A549 (cell line): Measurements from ENCODE around the gene RGS4. TPM values are rescaled to one million over a fixed set of nuclear protein-coding genes. Genes with fewer than 3 reads are reported as not detected.

Source experiments
- ATAC-seq, 2 experiments: fragments of 200-7000 bp in 1 of 2; fragments of >200 bp in 1 of 2; cut with Nextera tagmentation in 1 of 2; cut with Tn5 transposase in 1 of 2; 3 replicates each; pipeline versions ENCODE4 v1.8.0 to v1.9.1; 2018 to 2020; ENCODE audit warnings: mild to moderate bottlenecking in 1 of 2, moderate library complexity in 1 of 2
- CTCF ChIA-PET: fragments of 300-600 bp; sonication (Branson Sonifier 250); formaldehyde crosslinking; extraction: SDS; loops from one replicate; lab custom pipeline; 2021; ENCODE audit warnings: antibody characterized with exemption, inconsistent platforms; lab: Yijun Ruan, JAX
- POLR2A ChIA-PET: fragments of 350-600 bp; formaldehyde crosslinking; extraction: SDS; loops from one replicate; lab custom pipeline; 2021; ENCODE audit warnings: antibody characterized with exemption, inconsistent platforms; lab: Yijun Ruan, JAX
- DNase-seq, 2 experiments: peaks; one replicate each; pipeline versions ENCODE4 v3.0.0 to v3.0.0-alpha.2; 2011 to 2016; ENCODE audit warnings: low read depth in 1 of 2, low spot score in 1 of 2
- FAIRE-seq: peaks from 2 replicates; lab custom pipeline; 2011; peaks lifted over from hg19 to GRCh38; lab: Jason Lieb, UNC
- H3K27ac ChIP-seq, 2 experiments: fragments of >200 bp; sonication (Bioruptor Twin); formaldehyde crosslinking; 3 replicates each; pipeline ENCODE4 v1.5.1; 2016 to 2017
- H3K4me1 ChIP-seq: fragments of >200 bp; sonication (Bioruptor Twin); formaldehyde crosslinking; 3 replicates; pipeline ENCODE4 v1.6.1; 2016
- H3K4me2 ChIP-seq: fragments of >200 bp; sonication (Bioruptor Twin); formaldehyde crosslinking; 3 replicates; pipeline ENCODE4 v1.6.1; 2016
- H3K4me3 ChIP-seq: fragments of >200 bp; sonication (Bioruptor Twin); formaldehyde crosslinking; 3 replicates; pipeline ENCODE4 v1.5.1; 2016
- H3K9me3 ChIP-seq: fragments of >200 bp; sonication (Bioruptor Twin); formaldehyde crosslinking; 3 replicates; pipeline ENCODE4 v1.6.1; 2016
- BCL3 ChIP-seq: fragments of >200 bp; sonication (Bioruptor Twin); formaldehyde crosslinking; IDR thresholded peaks from 3 replicates; pipeline ENCODE4 v1.6.1; 2016
- CEBPB ChIP-seq, 2 experiments: fragments of >200 bp in 1 of 2; sonication (Bioruptor Twin) in 1 of 2; formaldehyde crosslinking in 1 of 2; IDR thresholded peaks; 2 replicates each; pipeline ENCODE4 v1.6.1; 2012 to 2016
- CHD4 ChIP-seq: fragments of 200-600 bp; sonication (generic); IDR thresholded peaks from 2 replicates; pipeline ENCODE4 v1.6.1; 2016; ENCODE audit warnings: antibody characterized with exemption, mild to moderate bottlenecking, borderline replicate concordance
- E2F6 ChIP-seq: IDR thresholded peaks from 2 replicates; pipeline ENCODE4 v1.6.1; 2012; ENCODE audit warnings: low read depth, borderline replicate concordance
- EHF ChIP-seq: fragments of 250-450 bp; sonication (Bioruptor Pico); IDR thresholded peaks from 2 replicates; pipeline ENCODE4 v1.5.0; 2020; ENCODE audit warnings: mild to moderate bottlenecking
- EHMT2 ChIP-seq: fragments of 200-600 bp; sonication (generic); IDR thresholded peaks from 2 replicates; pipeline ENCODE4 v1.6.1; 2016; ENCODE audit warnings: antibody characterized with exemption, low read depth, mild to moderate bottlenecking, moderate library complexity
- EP300 ChIP-seq, 2 experiments: fragments of >200 bp; sonication (Bioruptor Twin); formaldehyde crosslinking; IDR thresholded peaks; 2 replicates in 1 of 2; 3 replicates in 1 of 2; pipeline ENCODE4 v1.6.1; 2016 to 2017
- FOXS1 ChIP-seq: fragments of 250-450 bp; sonication (Bioruptor Pico); IDR thresholded peaks from 2 replicates; pipeline ENCODE4 v1.5.0; 2020; ENCODE audit warnings: mild to moderate bottlenecking, moderate library complexity
- GATA3 ChIP-seq: IDR thresholded peaks from 2 replicates; pipeline ENCODE4 v1.6.1; 2012; ENCODE audit warnings: borderline replicate concordance
- HDAC2 ChIP-seq: fragments of 200-600 bp; sonication (generic); IDR thresholded peaks from 2 replicates; pipeline ENCODE4 v1.6.1; 2016
- HES2 ChIP-seq: fragments of >200 bp; sonication (Bioruptor Twin); formaldehyde crosslinking; IDR thresholded peaks from 2 replicates; pipeline ENCODE4 v1.6.1; 2016
- HEYL ChIP-seq: fragments of 250-450 bp; sonication (Bioruptor Pico); IDR thresholded peaks from 2 replicates; pipeline ENCODE4 v1.8.0; 2021; ENCODE audit warnings: mild to moderate bottlenecking, moderate library complexity
- HOXA7 ChIP-seq: fragments of 250-450 bp; sonication (Bioruptor Pico); IDR thresholded peaks from 2 replicates; pipeline ENCODE4 v1.5.0; 2020; ENCODE audit warnings: mild to moderate bottlenecking, moderate library complexity
- HOXB5 ChIP-seq: fragments of 250-450 bp; sonication (Bioruptor Pico); IDR thresholded peaks from 2 replicates; pipeline ENCODE4 v1.5.0; 2020; ENCODE audit warnings: mild to moderate bottlenecking, moderate library complexity
- KDM1A ChIP-seq: fragments of 200-600 bp; sonication (generic); IDR thresholded peaks from 2 replicates; pipeline ENCODE4 v1.6.1; 2016; ENCODE audit warnings: low read depth, mild to moderate bottlenecking
- KDM5A ChIP-seq: fragments of 200-600 bp; sonication (generic); IDR thresholded peaks from 2 replicates; pipeline ENCODE4 v1.6.1; 2016; ENCODE audit warnings: antibody characterized with exemption, mild to moderate bottlenecking
- MYC ChIP-seq: IDR thresholded peaks from 2 replicates; pipeline ENCODE4 v1.6.1; 2012; ENCODE audit warnings: mild to moderate bottlenecking, inconsistent platforms, low read length, improper control_type of control experiment, borderline replicate concordance
- NFE2L2 ChIP-seq: fragments of 150-350 bp; conservative IDR thresholded peaks from 2 replicates; pipeline ENCODE4 v1.6.1; 2014; ENCODE audit warnings: low read length
- NPAS2 ChIP-seq: fragments of 250-450 bp; sonication (Bioruptor Pico); IDR thresholded peaks from 2 replicates; pipeline ENCODE4 v1.8.0; 2022; ENCODE audit warnings: mild to moderate bottlenecking, moderate library complexity, borderline replicate concordance
- PHF8 ChIP-seq: fragments of 200-600 bp; sonication (generic); IDR thresholded peaks from 2 replicates; pipeline ENCODE4 v1.6.1; 2016; ENCODE audit warnings: low read depth, mild to moderate bottlenecking, antibody characterized with exemption, moderate library complexity, borderline replicate concordance
- RCOR1 ChIP-seq: fragments of 150-350 bp; IDR thresholded peaks from 2 replicates; pipeline ENCODE4 v1.6.1; 2014; ENCODE audit warnings: antibody characterized with exemption, low read length, low read depth
- REST ChIP-seq: fragments of 200-600 bp; sonication (generic); IDR thresholded peaks from 2 replicates; pipeline ENCODE4 v1.6.1; 2016; ENCODE audit warnings: antibody characterized with exemption, mild to moderate bottlenecking, moderate library complexity
- RFX5 ChIP-seq: fragments of 450-650 bp; IDR thresholded peaks from 2 replicates; pipeline ENCODE4 v1.7.1; 2014; ENCODE audit warnings: antibody characterized with exemption, mild to moderate bottlenecking, moderate library complexity
- RNF2 ChIP-seq: fragments of 200-600 bp; sonication (generic); IDR thresholded peaks from 2 replicates; pipeline ENCODE4 v1.6.1; 2016; ENCODE audit warnings: low read depth, mild to moderate bottlenecking, antibody characterized with exemption, moderate library complexity, borderline replicate concordance
- SMC3 ChIP-seq: fragments of >200 bp; sonication (Bioruptor Twin); formaldehyde crosslinking; IDR thresholded peaks from 3 replicates; pipeline ENCODE4 v1.6.1; 2018; ENCODE audit warnings: inconsistent platforms
- SREBF2 ChIP-seq: fragments of 450-650 bp; IDR thresholded peaks from 2 replicates; pipeline ENCODE4 v1.6.1; 2014; ENCODE audit warnings: mild to moderate bottlenecking, moderate library complexity
- TFCP2L1 ChIP-seq: fragments of 250-450 bp; sonication (Bioruptor Pico); IDR thresholded peaks from 2 replicates; pipeline ENCODE4 v1.5.0; 2021; ENCODE audit warnings: mild to moderate bottlenecking
- TP53 ChIP-seq: fragments of 250-450 bp; sonication (Bioruptor Pico); IDR thresholded peaks from 2 replicates; pipeline ENCODE4 v1.5.0; 2021; ENCODE audit warnings: mild to moderate bottlenecking, moderate library complexity
- ZNF302 ChIP-seq: fragments of 250-450 bp; sonication (Bioruptor Pico); IDR thresholded peaks from 2 replicates; pipeline ENCODE4 v1.9.0; 2021; ENCODE audit warnings: inconsistent platforms, mild to moderate bottlenecking, moderate library complexity
- WGBS: methylation state at CpG from one replicate; pipeline ENCODE4 v1.1.6; 2017; ENCODE audit errors: missing lambda C conversion rate; 5-methylcytosine and 5-hydroxymethylcytosine counted together
- polyA plus RNA-seq, 4 experiments: library from polyadenylated mRNA; depleted of rRNA in 3 of 4; stranded (reverse); fragments of >200 nt; fragmentation: RNase III in 1 of 4; extraction: RNeasy Plus Mini Kit Qiagen cat#74134 plus additional on column Dnase treatment in 1 of 4; gene quantifications; 2 replicates in 3 of 4; 3 replicates in 1 of 4; pipeline ENCODE4 v1.2.3, GENCODE V29; 2011 to 2017
- TF ChIP-seq, protein P1 (sequence below): fragments of >200 bp; sonication (Bioruptor Twin); formaldehyde crosslinking; IDR thresholded peaks from 3 replicates; pipeline ENCODE4 v1.5.1; 2016

The RGS4 gene
- polyA plus RNA-seq, 2 of the 4 experiments (the other 2 are of a cell fraction), result 0.05 TPM; not detected in 1

DNA sequence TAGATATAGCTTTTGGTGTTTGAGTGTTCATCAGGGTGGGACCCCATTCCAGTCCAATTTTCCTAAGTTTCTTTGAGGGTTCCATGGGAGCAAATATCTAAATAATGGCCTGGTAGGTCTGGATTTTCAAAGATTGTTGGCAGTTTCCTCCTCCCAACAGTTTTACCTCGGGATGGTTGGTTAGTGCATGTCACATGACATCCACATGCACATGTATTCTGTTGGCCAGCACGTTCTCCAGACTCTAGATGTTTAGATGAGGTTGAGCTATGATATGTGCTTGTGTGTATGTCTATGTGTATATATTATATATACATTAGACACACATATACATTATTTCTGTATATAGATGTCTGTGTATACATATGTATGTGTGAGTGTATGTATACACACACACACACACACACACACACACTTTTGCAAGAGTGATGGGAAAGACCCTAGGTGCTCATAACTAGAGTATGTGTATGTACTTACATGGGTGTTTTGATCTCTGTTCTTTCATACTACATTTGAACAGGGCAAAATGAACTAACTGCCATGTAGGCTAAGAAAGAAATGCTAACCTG lies 5.6 kb downstream of the RGS4 start:
- Histone ChIP-seq H3K4me2 (no peak overlapping the region), H3K4me1 (no peaks in the 10 kb centered on the region), H3K4me3 (no peak overlapping the region), H3K27ac (no peak overlapping the region), H3K9me3 (no peaks in the 10 kb centered on the region)
- DNase-seq (no peak), ATAC-seq (no peak), FAIRE-seq (no peak)
- TF ChIP-seq ZNF302 (CRISPR knock-in tag), result no peak
- TF ChIP-seq RFX5, result no peak
- TF ChIP-seq KDM1A, result no peak
- no peak for TF ChIP-seq RCOR1
- no peak for TF ChIP-seq EHMT2
- TF ChIP-seq HOXB5 (CRISPR knock-in tag), result no peak
- TF ChIP-seq PHF8, result no peak
- no peak for TF ChIP-seq NPAS2 (CRISPR knock-in tag)
- TF ChIP-seq HES2, result no peak
- TF ChIP-seq SMC3, result no peak
- no peak for TF ChIP-seq CHD4
- no peak for TF ChIP-seq CEBPB (IDR thresholded peaks at IDR 0.05)
- no peak for TF ChIP-seq EHF (CRISPR knock-in tag)
- no peak for TF ChIP-seq TP53 (CRISPR knock-in tag)
- no peak for TF ChIP-seq E2F6
- no peak for TF ChIP-seq SREBF2
- TF ChIP-seq FOXS1 (CRISPR knock-in tag), result no peak
- 0% methylated on average over 2 of the region's 2 CpGs for WGBS
- POLR2A ChIA-PET, result no interaction called here
- CTCF ChIA-PET, result interaction anchor here (4.9 kb wide), 1 partner anchor 241 kb away, joined by 28 read pairs; no protein-coding TSS in a partner anchor

GRCh38 chr1:163076044-163076443 lies 6.9 kb downstream of the RGS4 start:
- DNase-seq, result no peak
- WGBS, result 25% methylated on average over 4 of the region's 4 CpGs
- H3K4me3 ChIP-seq, result no peak overlapping the region
- no peak overlapping the region for H3K27ac ChIP-seq
- TF ChIP-seq GATA3 (no peak), SREBF2 (no peak), HEYL (no peak), HDAC2 (no peak), HOXA7 (CRISPR knock-in tag) (no peak), BCL3 (no peak), KDM5A (no peak), TFCP2L1 (no peak), RNF2 (no peak), REST (no peak), EP300 (IDR thresholded peaks at IDR 0.05) (no peak), NFE2L2 (no peak), MYC (no peak)
- TF ChIP-seq, protein P1, sequence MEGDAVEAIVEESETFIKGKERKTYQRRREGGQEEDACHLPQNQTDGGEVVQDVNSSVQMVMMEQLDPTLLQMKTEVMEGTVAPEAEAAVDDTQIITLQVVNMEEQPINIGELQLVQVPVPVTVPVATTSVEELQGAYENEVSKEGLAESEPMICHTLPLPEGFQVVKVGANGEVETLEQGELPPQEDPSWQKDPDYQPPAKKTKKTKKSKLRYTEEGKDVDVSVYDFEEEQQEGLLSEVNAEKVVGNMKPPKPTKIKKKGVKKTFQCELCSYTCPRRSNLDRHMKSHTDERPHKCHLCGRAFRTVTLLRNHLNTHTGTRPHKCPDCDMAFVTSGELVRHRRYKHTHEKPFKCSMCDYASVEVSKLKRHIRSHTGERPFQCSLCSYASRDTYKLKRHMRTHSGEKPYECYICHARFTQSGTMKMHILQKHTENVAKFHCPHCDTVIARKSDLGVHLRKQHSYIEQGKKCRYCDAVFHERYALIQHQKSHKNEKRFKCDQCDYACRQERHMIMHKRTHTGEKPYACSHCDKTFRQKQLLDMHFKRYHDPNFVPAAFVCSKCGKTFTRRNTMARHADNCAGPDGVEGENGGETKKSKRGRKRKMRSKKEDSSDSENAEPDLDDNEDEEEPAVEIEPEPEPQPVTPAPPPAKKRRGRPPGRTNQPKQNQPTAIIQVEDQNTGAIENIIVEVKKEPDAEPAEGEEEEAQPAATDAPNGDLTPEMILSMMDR, result no peak
- H3K9me3 ChIP-seq, result no peaks in the 10 kb centered on the region
- no peak for FAIRE-seq
- H3K4me1 ChIP-seq, result no peaks in the 10 kb centered on the region
- ATAC-seq, result no peak
- CTCF ChIA-PET, result interaction anchor here (1.0 kb wide), 1 partner anchor 98 kb away, joined by 3 read pairs; no protein-coding TSS in a partner anchor
- no peak overlapping the region for H3K4me2 ChIP-seq
- POLR2A ChIA-PET, result no interaction called here
